HepG2 (cell line): ENCODE measurements around the gene SNRPD3. TPM values are rescaled to one million over a fixed set of nuclear protein-coding genes. Genes with fewer than 3 reads are reported as not detected.

ENCODE experiments used
- CBX2 ChIP-seq, 2 experiments: fragments of 200-600 bp in 1 of 2; sonication (generic); formaldehyde crosslinking in 1 of 2; IDR thresholded peaks; 2 replicates each; pipeline versions ENCODE4 v1.7.0 to v1.8.1; 2018 to 2022; ENCODE audit warnings: low read depth in 2 of 2, low read length in 1 of 2, mild to moderate bottlenecking in 1 of 2, missing genetic modification reagents in 1 of 2
- DNMT1 ChIP-seq: sonication (generic); formaldehyde crosslinking; IDR thresholded peaks from 2 replicates; pipeline ENCODE4 v1.5.1; 2020; ENCODE audit warnings: mild to moderate bottlenecking, missing genetic modification reagents
- FIP1L1 ChIP-seq: fragments of 200-400 bp; formaldehyde crosslinking; IDR thresholded peaks from 2 replicates; pipeline ENCODE4 v1.6.1; 2018; ENCODE audit warnings: low read depth, mild to moderate bottlenecking, low read length, moderate library complexity, borderline replicate concordance; ENCODE audit not compliant: insufficient read depth
- FOXM1 ChIP-seq: sonication (generic); formaldehyde crosslinking; IDR thresholded peaks from 2 replicates; pipeline ENCODE4 v1.5.0; 2020; ENCODE audit warnings: missing genetic modification reagents
- HNRNPK ChIP-seq: fragments of 200-400 bp; formaldehyde crosslinking; IDR thresholded peaks from 2 replicates; pipeline ENCODE4 v1.6.1; 2018; ENCODE audit warnings: low read length, low read depth, moderate library complexity, mild to moderate bottlenecking; ENCODE audit not compliant: poor library complexity, severe bottlenecking
- MTERF4 ChIP-seq: sonication (generic); formaldehyde crosslinking; IDR thresholded peaks from 2 replicates; pipeline ENCODE4 v1.8.0; 2023; ENCODE audit warnings: mild to moderate bottlenecking, missing genetic modification reagents
- PAXIP1 ChIP-seq: sonication (generic); formaldehyde crosslinking; conservative IDR thresholded peaks from 2 replicates; pipeline ENCODE4 v1.4.0; 2020; ENCODE audit warnings: mild to moderate bottlenecking, missing genetic modification reagents, moderate library complexity
- PHF20 ChIP-seq: sonication (generic); formaldehyde crosslinking; IDR thresholded peaks from 2 replicates; pipeline ENCODE4 v1.5.0; 2020; ENCODE audit warnings: mild to moderate bottlenecking, missing genetic modification reagents
- PRDM15 ChIP-seq: sonication (generic); formaldehyde crosslinking; IDR thresholded peaks from 2 replicates; pipeline ENCODE4 v1.4.0; 2020; ENCODE audit warnings: missing genetic modification reagents
- SAP130 ChIP-seq: IDR thresholded peaks from 2 replicates; pipeline ENCODE4 v1.6.1; 2016; ENCODE audit warnings: low read depth
- ZC3H4 ChIP-seq: sonication (generic); formaldehyde crosslinking; IDR thresholded peaks from 2 replicates; pipeline ENCODE4 v1.4.0; 2020; ENCODE audit warnings: missing genetic modification reagents, borderline replicate concordance
- ZGPAT ChIP-seq: IDR thresholded peaks from 2 replicates; pipeline ENCODE4 v1.6.1; 2016; ENCODE audit warnings: mild to moderate bottlenecking
- ZNF451 ChIP-seq: sonication (generic); formaldehyde crosslinking; IDR thresholded peaks from 2 replicates; pipeline ENCODE4 v1.5.0; 2020; ENCODE audit warnings: mild to moderate bottlenecking, missing genetic modification reagents
- ZNF616 ChIP-seq: sonication (generic); formaldehyde crosslinking; IDR thresholded peaks from 2 replicates; pipeline ENCODE4 v1.5.0; 2020; ENCODE audit warnings: low read depth, mild to moderate bottlenecking, missing genetic modification reagents
- polyA plus RNA-seq, 8 experiments: library from polyadenylated mRNA; depleted of rRNA in 3 of 8; stranded (reverse) in 7 of 8; unstranded in 1 of 8; fragments of >200 nt; fragmentation: Illumina TruSeq in 4 of 8; extraction: Trizol in 4 of 8; gene quantifications; 2 replicates each; pipeline versions ENCODE4 v1.2.1 to v1.2.3, GENCODE V29; 2011 to 2016; ENCODE audit warnings: low read depth in 4 of 8, missing spikeins in 1 of 8, mixed read lengths in 1 of 8; ENCODE audit not compliant: insufficient read depth in 1 of 8
- total RNA-seq, 5 experiments: library from RNA; depleted of rRNA; stranded (reverse); fragments of >200 nt; fragmentation: Illumina TruSeq; extraction: Trizol; gene quantifications; 2 replicates each; pipeline ENCODE4 v1.2.3, GENCODE V29; 2016; ENCODE audit warnings: low read depth in 1 of 5
- TF ChIP-seq, protein P1 (sequence below): sonication (generic); formaldehyde crosslinking; IDR thresholded peaks from 2 replicates; pipeline ENCODE4 v1.8.1; 2023; ENCODE audit warnings: missing genetic modification reagents, mild to moderate bottlenecking, borderline replicate concordance
- TF ChIP-seq, protein P2 (sequence below): sonication (generic); formaldehyde crosslinking; conservative IDR thresholded peaks from 2 replicates; pipeline ENCODE4 v1.8.1; 2023; ENCODE audit warnings: missing genetic modification reagents

Gene SNRPD3
- total and polyA plus RNA-seq, 2 of the 13 experiments (the other 11 are each of a cell fraction or from before 2014, with no cell fraction given) = 110 to 209 TPM

DNA sequence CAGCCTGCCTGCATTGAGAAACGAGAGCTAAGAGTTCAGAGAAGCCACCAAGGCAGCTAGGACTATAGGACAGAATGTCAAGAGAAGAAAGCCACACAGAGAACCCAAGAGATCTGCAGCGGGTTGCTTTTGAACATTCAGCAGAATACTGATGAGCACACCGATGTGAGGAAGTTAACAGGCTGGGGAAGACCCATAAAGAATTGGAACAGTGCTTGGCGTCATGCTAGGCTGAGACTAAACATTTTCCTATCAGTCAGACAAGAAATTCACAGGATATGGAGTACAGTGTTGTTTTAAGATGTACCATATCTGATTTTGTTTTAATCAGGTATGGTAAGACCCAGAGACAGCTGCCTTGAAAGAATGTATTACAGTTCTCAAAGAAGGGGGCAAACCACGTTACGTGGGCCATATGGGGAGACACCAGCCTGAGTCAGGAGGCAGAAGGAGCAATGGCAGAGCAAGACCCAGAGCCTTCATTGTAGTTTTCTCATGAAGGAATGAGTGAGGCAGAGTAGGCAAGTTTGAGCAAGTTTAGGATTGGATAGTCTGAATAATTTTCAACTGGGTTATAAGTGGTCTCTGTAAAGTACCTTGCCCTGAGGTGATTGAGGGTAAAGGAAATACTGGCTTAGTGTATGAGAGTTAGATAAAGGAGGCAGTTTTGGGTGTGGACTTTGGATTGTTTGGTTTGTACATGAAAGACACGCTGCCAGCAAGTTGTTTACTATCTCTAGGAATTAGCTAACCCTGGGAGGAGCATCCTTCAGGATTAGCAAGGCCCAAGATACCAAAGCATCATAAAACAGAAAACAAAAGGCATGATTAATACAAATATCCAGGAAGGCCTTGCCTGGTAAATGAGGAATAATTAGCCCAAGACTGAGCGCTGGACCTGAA is 22.8 kb downstream of the SNRPD3 start (continued):
- TF ChIP-seq ZGPAT (CRISPR knock-in tag) = peak; percentile 91
- no peak for TF ChIP-seq FIP1L1
- TF ChIP-seq PRDM15 (CRISPR knock-in tag) = no peak
- TF ChIP-seq HNRNPK = no peak
- TF ChIP-seq ZNF451 (CRISPR knock-in tag) = no peak
- no peak for TF ChIP-seq PHF20 (CRISPR knock-in tag)
- no peak for TF ChIP-seq CBX2 (IDR thresholded peaks at IDR 0.05; ENCODE audit: low read depth, low read length)
- no peak for TF ChIP-seq CBX2 (CRISPR knock-in tag; IDR thresholded peaks at IDR 0.05; ENCODE audit: low read depth)
- TF ChIP-seq MTERF4 (CRISPR knock-in tag) = no peak
- TF ChIP-seq SAP130 (CRISPR knock-in tag) = peak; percentile 88
- peak; percentile 98 for TF ChIP-seq PAXIP1
- peak; percentile 87 for TF ChIP-seq ZC3H4 (CRISPR knock-in tag)
- no peak for TF ChIP-seq FOXM1 (CRISPR knock-in tag)
- no peak for TF ChIP-seq DNMT1 (CRISPR knock-in tag)
- TF ChIP-seq, protein P1, sequence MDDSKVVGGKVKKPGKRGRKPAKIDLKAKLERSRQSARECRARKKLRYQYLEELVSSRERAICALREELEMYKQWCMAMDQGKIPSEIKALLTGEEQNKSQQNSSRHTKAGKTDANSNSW = no peak
- TF ChIP-seq ZNF616 (CRISPR knock-in tag) = no peak
- TF ChIP-seq, protein P2, sequence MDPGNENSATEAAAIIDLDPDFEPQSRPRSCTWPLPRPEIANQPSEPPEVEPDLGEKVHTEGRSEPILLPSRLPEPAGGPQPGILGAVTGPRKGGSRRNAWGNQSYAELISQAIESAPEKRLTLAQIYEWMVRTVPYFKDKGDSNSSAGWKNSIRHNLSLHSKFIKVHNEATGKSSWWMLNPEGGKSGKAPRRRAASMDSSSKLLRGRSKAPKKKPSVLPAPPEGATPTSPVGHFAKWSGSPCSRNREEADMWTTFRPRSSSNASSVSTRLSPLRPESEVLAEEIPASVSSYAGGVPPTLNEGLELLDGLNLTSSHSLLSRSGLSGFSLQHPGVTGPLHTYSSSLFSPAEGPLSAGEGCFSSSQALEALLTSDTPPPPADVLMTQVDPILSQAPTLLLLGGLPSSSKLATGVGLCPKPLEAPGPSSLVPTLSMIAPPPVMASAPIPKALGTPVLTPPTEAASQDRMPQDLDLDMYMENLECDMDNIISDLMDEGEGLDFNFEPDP = 0 out of 2 replicates have a peak, but pooled peaks have one; percentile 72
